HG02571 (cell line): ENCODE results near the gene C14orf132.

Experiments used
- ATAC-seq: cut with Tn5 transposase; IDR thresholded peaks from one replicate; pipeline ENCODE4 v1.9.1; 2021; ENCODE audit warnings: mild to moderate bottlenecking, moderate library complexity; ENCODE audit not compliant: unreplicated experiment

C14orf132 gene

GRCh38 chr14:96096639-96097610 is 57.8 kb downstream of the C14orf132 start:
- no peak for ATAC-seq

- no peak for ATAC-seq
These were observed 58.6 kb downstream of the C14orf132 start for GRCh38 chr14:96097752-96098151.

GRCh38 chr14:96098309-96098998 is 59.3 kb downstream of the C14orf132 start:
- no peak for ATAC-seq

- ATAC-seq, result no peak
These were observed 59.8 kb downstream of the C14orf132 start for GRCh38 chr14:96098999-96099335.

- no peak for ATAC-seq
These were observed 61.3 kb downstream of the C14orf132 start for GRCh38 chr14:96100161-96101064.

- ATAC-seq, result no peak
These were observed 63.1 kb downstream of the C14orf132 start for GRCh38 chr14:96102081-96102856.

- no peak for ATAC-seq
These were observed 63.9 kb downstream of the C14orf132 start for GRCh38 chr14:96103075-96103474.

- ATAC-seq, result no peak
These were observed 64.6 kb downstream of the C14orf132 start for GRCh38 chr14:96103560-96104460.

- no peak for ATAC-seq
These were observed 65.4 kb downstream of the C14orf132 start for GRCh38 chr14:96104469-96105057.

- ATAC-seq, result no peak
These were observed 66.1 kb downstream of the C14orf132 start for GRCh38 chr14:96105089-96105925.

- ATAC-seq, result no peak
These were observed 66.8 kb downstream of the C14orf132 start for GRCh38 chr14:96105926-96106441.

- ATAC-seq, result no peak
These were observed 67.7 kb downstream of the C14orf132 start for GRCh38 chr14:96106891-96107290.

- ATAC-seq, result no peak
These were observed 69.1 kb downstream of the C14orf132 start for GRCh38 chr14:96108061-96108795.

- no peak for ATAC-seq
These were observed 69.7 kb downstream of the C14orf132 start for GRCh38 chr14:96108911-96109310.

GRCh38 chr14:96109596-96110355 is 70.6 kb downstream of the C14orf132 start:
- ATAC-seq, result no peak

GRCh38 chr14:96112032-96112431 is 72.9 kb downstream of the C14orf132 start:
- no peak for ATAC-seq
